Fibroblast of lung (primary cell): Measurements from ENCODE around the gene RSPH10B. TPM values are rescaled to one million over a fixed set of nuclear protein-coding genes. Genes with fewer than 3 reads are reported as not detected.
A peak's percentile ranks its signal among the peaks of the same experiment; 100 is the strongest.
"Not testable (repeated sequence)": the region's sequence is repeated elsewhere in the genome, so short reads cannot be mapped to it uniquely, and the experiment has no call there.

Source experiments
- DNase-seq, 2 donors: peaks; one replicate each; pipeline versions ENCODE4 v3.0.0 to v3.0.0-alpha.2; 2010; ENCODE audit warnings: low read depth in 2 of 2
- H2AFZ ChIP-seq: 2 replicates; pipeline ENCODE4 v1.5.1; 2012; ENCODE audit warnings: low read length, control low read depth, inconsistent platforms
- H3K27ac ChIP-seq: 2 replicates; pipeline ENCODE4 v1.5.1; 2011; ENCODE audit warnings: low read length, control low read depth; ENCODE audit not compliant: insufficient read depth
- H3K27me3 ChIP-seq: 2 replicates; pipeline ENCODE4 v1.5.1; 2011; ENCODE audit warnings: mild to moderate bottlenecking, low read length; ENCODE audit not compliant: control insufficient read depth, insufficient read depth
- H3K36me3 ChIP-seq: 2 replicates; pipeline ENCODE4 v1.5.1; 2011; ENCODE audit warnings: low read length; ENCODE audit not compliant: control insufficient read depth, insufficient read depth
- H3K4me1 ChIP-seq: 2 replicates; pipeline ENCODE4 v1.5.1; 2011; ENCODE audit warnings: low read length; ENCODE audit not compliant: control insufficient read depth, insufficient read depth; ENCODE audit errors: extremely low read depth
- H3K4me2 ChIP-seq: 2 replicates; pipeline ENCODE4 v1.5.1; 2011; ENCODE audit warnings: low read length, control low read depth; ENCODE audit not compliant: insufficient read depth; ENCODE audit errors: extremely low read depth
- H3K4me3 ChIP-seq, 4 experiments: fragments of 200-600 bp in 1 of 4; sonication (generic) in 1 of 4; replicated peaks in 1 of 4; 2 replicates each; pipeline ENCODE4 v1.5.1; 2011 to 2016; ENCODE audit warnings: low read length in 4 of 4, low read depth in 3 of 4, mild to moderate bottlenecking in 3 of 4, control low read depth in 2 of 4, inconsistent platforms in 1 of 4, mixed read lengths in 1 of 4; ENCODE audit not compliant: insufficient read depth in 1 of 4; ENCODE audit errors: control extremely low read depth in 1 of 4
- H3K79me2 ChIP-seq: 2 replicates; pipeline ENCODE4 v1.5.1; 2012; ENCODE audit warnings: mild to moderate bottlenecking, low read length, inconsistent platforms; ENCODE audit not compliant: control insufficient read depth, insufficient read depth
- H3K9ac ChIP-seq: 2 replicates; pipeline ENCODE4 v1.5.1; 2011; ENCODE audit warnings: mild to moderate bottlenecking, low read length, control low read depth; ENCODE audit not compliant: insufficient read depth
- H3K9me3 ChIP-seq: 2 replicates; pipeline ENCODE4 v1.5.1; 2012; ENCODE audit warnings: low read depth, low read length; ENCODE audit not compliant: control insufficient read depth, insufficient read depth
- H4K20me1 ChIP-seq: 2 replicates; pipeline ENCODE4 v1.5.1; 2011; ENCODE audit warnings: low read length; ENCODE audit not compliant: control insufficient read depth, insufficient read depth; ENCODE audit errors: extremely low read depth
- CTCF ChIP-seq, 2 donors: IDR thresholded peaks in 1 of 2; conservative IDR thresholded peaks in 1 of 2; 1 replicate in 1 of 2; 2 replicates in 1 of 2; pipeline ENCODE4 v1.5.1; 2011 to 2012; ENCODE audit warnings: low read length in 2 of 2, control low read depth in 1 of 2, inconsistent platforms in 1 of 2, low read depth in 1 of 2, mild to moderate bottlenecking in 1 of 2
- EZH2 ChIP-seq: IDR thresholded peaks from 2 replicates; pipeline ENCODE4 v1.5.1; 2012; ENCODE audit warnings: low read length, control low read depth, mild to moderate bottlenecking; ENCODE audit errors: missing control alignments
- polyA plus RNA-seq, 2 donors: library from polyadenylated mRNA; depleted of rRNA in 1 of 2; stranded (reverse) in 1 of 2; unstranded in 1 of 2; fragments of >200 nt; gene quantifications; 2 replicates each; pipeline ENCODE4 v1.2.1, GENCODE V29; 2011 to 2012; ENCODE audit warnings: missing spikeins in 1 of 2
- total RNA-seq: library from RNA; depleted of rRNA; stranded (reverse); fragments of >200 nt; gene quantifications from 2 replicates; pipeline ENCODE4 v1.2.1, GENCODE V29; 2014

RSPH10B gene
- total and polyA plus RNA-seq, 2 donors (not counting 1 experiment from before 2014, with no cell fraction given) = 0.66 TPM; not detected in 1

- no peaks in the 10 kb centered on the region for H3K27me3 ChIP-seq
- H2AFZ ChIP-seq = no peak overlapping the region
- no peak overlapping the region for H3K27ac ChIP-seq
- no peaks in the 10 kb centered on the region for H4K20me1 ChIP-seq
- no peak overlapping the region for H3K9ac ChIP-seq
- H3K4me2 ChIP-seq = no peak overlapping the region
- DNase-seq = no peak
- H3K9me3 ChIP-seq = no peaks in the 10 kb centered on the region
- no peak for TF ChIP-seq EZH2
- no peak for TF ChIP-seq CTCF (conservative IDR thresholded peaks at IDR 0.05 in 1 of 2, IDR thresholded peaks at IDR 0.05 in 1 of 2; ENCODE audit: low read depth in 1 of 2, low read length in 2 of 2)
- peaks cover 10% of the 10 kb centered on the region for H3K4me1 ChIP-seq
- H3K79me2 ChIP-seq = peaks cover 32% of the 10 kb centered on the region
- peaks cover 6% of the 10 kb centered on the region for H3K36me3 ChIP-seq
- no peak overlapping the region for H3K4me3 ChIP-seq
Observed at GRCh38 chr7:6012355-6013104, 42.0 kb upstream of the RSPH10B start.

- H3K79me2 ChIP-seq = peaks cover 30% of the 10 kb centered on the region
- H3K27ac ChIP-seq = no peak overlapping the region
- H3K9ac ChIP-seq = no peak overlapping the region
Observed at GRCh38 chr7:6011541-6011940, 41.1 kb upstream of the RSPH10B start.

GRCh38 chr7:6010370-6010769 lies 39.9 kb upstream of the RSPH10B start:
- DNase-seq, H3K9me3 ChIP-seq, H4K20me1 ChIP-seq, H3K4me1 ChIP-seq, H3K9ac ChIP-seq, H3K27me3 ChIP-seq, H3K36me3 ChIP-seq, H2AFZ ChIP-seq: not testable (repeated sequence)
- peak overlapping the region; percentile 31 to 91 (median 56) for H3K4me3 ChIP-seq
- peak overlapping the region; percentile 68 for H3K4me2 ChIP-seq
- peaks cover 30% of the 10 kb centered on the region for H3K79me2 ChIP-seq
- H3K27ac ChIP-seq = peak overlapping the region; percentile 27

More at GRCh38 chr7:6011541-6011940, 41.1 kb upstream of the RSPH10B start:
- Histone ChIP-seq H3K4me2 (no peak overlapping the region), H3K9me3 (no peaks in the 10 kb centered on the region), H4K20me1 (no peaks in the 10 kb centered on the region), H3K4me3 (no peak overlapping the region), H3K36me3 (peaks cover 3% of the 10 kb centered on the region), H2AFZ (no peak overlapping the region), H3K4me1 (peaks cover 7% of the 10 kb centered on the region), H3K27me3 (no peaks in the 10 kb centered on the region)
- DNase-seq = no peak
- TF ChIP-seq CTCF (conservative IDR thresholded peaks at IDR 0.05 in 1 of 2, IDR thresholded peaks at IDR 0.05 in 1 of 2; ENCODE audit: low read depth in 1 of 2, low read length in 2 of 2) = no peak
- TF ChIP-seq EZH2 = no peak
